HS-27A (cell line): ENCODE data around the gene SOX6.
A peak's percentile ranks its signal among the peaks of the same experiment; 100 is the strongest.

Experiments
- DNase-seq: peaks from one replicate; pipeline ENCODE4 v3.0.0-alpha.2; 2012; ENCODE audit warnings: low read depth, missing footprints

Gene SOX6

GRCh38 chr11:16364254-16364653 lies 7.9 kb upstream of the SOX6 start:
- no peak for DNase-seq

- no peak for DNase-seq
These were observed 7.4 kb upstream of the SOX6 start for GRCh38 chr11:16363706-16364105.

- DNase-seq, result no peak
These were observed 4.9 kb upstream of the SOX6 start for GRCh38 chr11:16361108-16361865.

- no peak for DNase-seq
These were observed 3.0 kb upstream of the SOX6 start for GRCh38 chr11:16359369-16359768.

GRCh38 chr11:16358726-16359125 lies 2.4 kb upstream of the SOX6 start:
- DNase-seq, result no peak

GRCh38 chr11:16357775-16358174 lies 1.4 kb upstream of the SOX6 start:
- DNase-seq, result no peak

- peak; percentile 39 for DNase-seq
These were observed 531 bp upstream of the SOX6 start for GRCh38 chr11:16356761-16357393.

- DNase-seq, result no peak
These were observed 3.6 kb downstream of the SOX6 start for GRCh38 chr11:16352707-16353106.

GRCh38 chr11:16350125-16350524 lies 6.2 kb downstream of the SOX6 start:
- DNase-seq, result no peak

GRCh38 chr11:16347928-16348685 lies 8.2 kb downstream of the SOX6 start:
- DNase-seq, result no peak

- DNase-seq, result no peak
These were observed 9.4 kb downstream of the SOX6 start for GRCh38 chr11:16346975-16347374.

GRCh38 chr11:16341853-16342252 lies 14.5 kb downstream of the SOX6 start:
- no peak for DNase-seq

GRCh38 chr11:16338393-16338792 lies 18.0 kb downstream of the SOX6 start:
- no peak for DNase-seq

GRCh38 chr11:16337421-16338213 lies 18.7 kb downstream of the SOX6 start:
- no peak for DNase-seq

GRCh38 chr11:16336721-16337120 lies 19.6 kb downstream of the SOX6 start:
- DNase-seq, result no peak

GRCh38 chr11:16336204-16336603 lies 20.1 kb downstream of the SOX6 start:
- no peak for DNase-seq

GRCh38 chr11:16335236-16335962 lies 20.9 kb downstream of the SOX6 start:
- no peak for DNase-seq

GRCh38 chr11:16326679-16327297 lies 29.6 kb downstream of the SOX6 start:
- DNase-seq, result peak; percentile 66

- DNase-seq, result no peak
These were observed 34.2 kb downstream of the SOX6 start for GRCh38 chr11:16322190-16322589.

- no peak for DNase-seq
These were observed 35.2 kb downstream of the SOX6 start for GRCh38 chr11:16321148-16321547.

- no peak for DNase-seq
These were observed 38.0 kb downstream of the SOX6 start for GRCh38 chr11:16318320-16318719.
